OCI-LY1 (cell line): ENCODE measurements around the gene COBL.

ENCODE experiments used
- EZH2 ChIP-seq: fragments of 200-600 bp; sonication (generic), shearing (Covaris generic); IDR thresholded peaks from 2 replicates; pipeline ENCODE4 v1.8.0; 2017; ENCODE audit warnings: borderline replicate concordance, mixed run types, mild to moderate bottlenecking, antibody characterized with exemption, low read length, moderate library complexity, mixed read lengths
- TF ChIP-seq, protein P1 (sequence below): fragments of 200-600 bp; sonication (generic), shearing (Covaris generic); IDR thresholded peaks from 2 replicates; pipeline ENCODE4 v1.5.1; 2017; ENCODE audit warnings: mild to moderate bottlenecking, antibody characterized with exemption, low read length, moderate library complexity, mixed read lengths

DNA sequence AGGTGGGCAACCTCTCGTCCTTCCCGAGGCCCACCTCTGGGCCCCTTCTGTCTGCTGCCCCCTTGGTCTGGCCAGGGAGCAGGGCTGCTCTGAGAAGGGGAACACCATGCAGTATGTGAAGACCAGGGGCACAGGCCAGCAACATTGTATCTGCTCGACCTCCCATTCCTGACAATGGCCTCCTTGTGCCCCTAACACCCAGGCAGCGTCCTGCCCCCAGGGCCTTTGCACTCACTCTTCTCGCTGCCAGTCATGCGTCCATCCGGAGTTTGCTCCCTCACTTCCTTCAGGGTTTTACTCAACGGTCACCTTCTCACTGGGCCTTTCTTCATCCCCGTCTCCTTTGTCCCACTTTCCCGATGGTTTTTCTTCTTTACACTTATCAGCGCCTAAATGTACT lies 301.0 kb downstream of the COBL start:
- TF ChIP-seq, protein P1, sequence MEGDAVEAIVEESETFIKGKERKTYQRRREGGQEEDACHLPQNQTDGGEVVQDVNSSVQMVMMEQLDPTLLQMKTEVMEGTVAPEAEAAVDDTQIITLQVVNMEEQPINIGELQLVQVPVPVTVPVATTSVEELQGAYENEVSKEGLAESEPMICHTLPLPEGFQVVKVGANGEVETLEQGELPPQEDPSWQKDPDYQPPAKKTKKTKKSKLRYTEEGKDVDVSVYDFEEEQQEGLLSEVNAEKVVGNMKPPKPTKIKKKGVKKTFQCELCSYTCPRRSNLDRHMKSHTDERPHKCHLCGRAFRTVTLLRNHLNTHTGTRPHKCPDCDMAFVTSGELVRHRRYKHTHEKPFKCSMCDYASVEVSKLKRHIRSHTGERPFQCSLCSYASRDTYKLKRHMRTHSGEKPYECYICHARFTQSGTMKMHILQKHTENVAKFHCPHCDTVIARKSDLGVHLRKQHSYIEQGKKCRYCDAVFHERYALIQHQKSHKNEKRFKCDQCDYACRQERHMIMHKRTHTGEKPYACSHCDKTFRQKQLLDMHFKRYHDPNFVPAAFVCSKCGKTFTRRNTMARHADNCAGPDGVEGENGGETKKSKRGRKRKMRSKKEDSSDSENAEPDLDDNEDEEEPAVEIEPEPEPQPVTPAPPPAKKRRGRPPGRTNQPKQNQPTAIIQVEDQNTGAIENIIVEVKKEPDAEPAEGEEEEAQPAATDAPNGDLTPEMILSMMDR, result no peak
- TF ChIP-seq EZH2, result no peak
